IPS DF 19.7 (cell line): Measurements from ENCODE around the gene CCDC83.
"Not testable (repeated sequence)": the region's sequence is repeated elsewhere in the genome, so short reads cannot be mapped to it uniquely, and the experiment has no call there.

Experiments used
- DNase-seq: peaks from one replicate; pipeline ENCODE4 v3.0.0-alpha.2; 2013; ENCODE audit warnings: low read depth, low spot score

The CCDC83 gene

DNA sequence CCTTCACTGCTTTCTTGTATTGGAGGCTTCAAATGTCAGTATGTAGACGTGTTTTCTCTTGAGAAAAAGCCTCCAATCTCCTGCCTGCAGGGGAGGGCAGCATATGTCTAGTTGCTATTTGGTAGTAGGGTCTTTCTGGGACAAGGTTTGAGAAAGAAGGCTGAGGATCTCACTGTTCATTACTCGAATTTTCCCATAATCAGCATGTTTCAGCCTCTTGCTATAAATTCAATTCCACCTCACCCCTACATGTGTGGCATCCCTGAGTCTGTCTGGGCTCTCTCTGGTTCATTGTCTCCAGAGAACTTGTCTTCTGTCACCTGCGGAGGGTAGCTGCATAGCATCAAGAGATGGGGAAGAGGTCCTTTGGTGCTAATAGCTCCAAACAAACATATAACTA, 19.5 kb upstream of the CCDC83 start:
- DNase-seq, result no peak

DNA sequence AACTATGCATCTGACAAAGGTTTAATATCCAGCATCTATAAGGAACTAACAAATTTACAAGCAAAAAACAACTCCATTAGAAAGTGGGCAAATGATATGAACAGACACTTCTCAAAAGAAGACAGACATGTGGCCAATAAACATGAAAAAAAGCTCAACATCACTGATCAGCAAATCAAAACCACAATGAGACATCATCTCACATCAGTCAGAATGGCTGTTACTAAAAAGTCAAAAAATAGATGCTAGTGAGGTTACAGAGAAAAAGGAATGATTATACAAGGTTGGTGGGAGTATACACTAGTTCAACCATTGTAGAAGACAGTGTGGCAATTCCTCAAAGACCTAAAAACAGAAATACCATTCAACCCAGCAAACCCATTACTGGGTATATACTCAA, 14.3 kb upstream of the CCDC83 start:
- DNase-seq, result not testable (repeated sequence)

DNA sequence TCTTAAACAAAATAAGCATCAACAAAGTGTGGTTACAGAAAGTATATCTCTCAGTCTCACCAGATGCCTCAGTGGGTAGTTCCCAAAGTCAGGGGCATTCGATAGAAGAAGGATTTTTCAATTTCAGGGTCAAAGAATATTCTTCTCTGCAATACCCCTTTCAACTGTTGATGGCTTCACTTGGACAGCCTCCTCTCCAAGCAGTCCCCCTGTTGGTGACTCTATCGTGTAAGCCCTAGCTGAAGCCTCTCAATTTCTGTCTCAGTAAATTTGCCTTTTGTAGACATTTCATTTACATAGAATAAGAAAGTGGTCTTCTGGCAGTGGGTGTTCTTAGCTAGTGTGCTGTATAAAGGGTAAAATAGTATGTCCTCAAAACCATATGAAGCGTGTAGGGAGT, 11.3 kb upstream of the CCDC83 start:
- no peak for DNase-seq

DNA sequence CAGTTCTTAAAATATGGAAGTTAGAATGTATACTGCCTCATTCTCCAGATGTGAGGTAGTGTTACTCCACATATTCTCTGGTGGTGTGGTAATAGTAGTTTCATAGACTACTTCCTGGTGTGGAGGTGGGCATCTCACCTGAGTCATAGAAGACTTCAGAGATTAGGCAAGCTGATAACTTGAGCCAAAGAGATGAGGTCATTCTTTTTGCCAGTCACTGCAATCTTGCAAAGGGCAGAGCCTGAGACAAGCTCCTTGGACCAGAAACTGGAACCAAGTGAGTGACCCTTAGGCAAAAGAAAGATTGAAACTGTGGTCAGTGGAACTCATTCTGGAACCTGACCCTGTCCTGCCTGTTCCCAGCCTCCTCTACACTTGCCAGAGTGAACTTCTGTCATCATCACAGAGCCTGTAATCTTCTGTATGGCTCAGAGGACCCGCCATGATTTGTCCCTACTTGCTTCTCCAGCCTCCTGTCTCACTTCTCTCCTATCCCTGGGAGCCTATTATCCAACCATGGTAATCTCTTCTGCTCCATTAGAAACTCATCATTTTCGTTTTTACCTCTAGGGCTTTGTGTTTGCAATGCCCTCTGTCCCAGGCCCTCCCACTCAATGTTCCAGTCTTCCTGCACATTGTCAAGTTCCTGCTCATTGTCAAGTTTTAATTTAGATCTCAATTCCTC, 10.6 kb upstream of the CCDC83 start:
- DNase-seq, result no peak

DNA sequence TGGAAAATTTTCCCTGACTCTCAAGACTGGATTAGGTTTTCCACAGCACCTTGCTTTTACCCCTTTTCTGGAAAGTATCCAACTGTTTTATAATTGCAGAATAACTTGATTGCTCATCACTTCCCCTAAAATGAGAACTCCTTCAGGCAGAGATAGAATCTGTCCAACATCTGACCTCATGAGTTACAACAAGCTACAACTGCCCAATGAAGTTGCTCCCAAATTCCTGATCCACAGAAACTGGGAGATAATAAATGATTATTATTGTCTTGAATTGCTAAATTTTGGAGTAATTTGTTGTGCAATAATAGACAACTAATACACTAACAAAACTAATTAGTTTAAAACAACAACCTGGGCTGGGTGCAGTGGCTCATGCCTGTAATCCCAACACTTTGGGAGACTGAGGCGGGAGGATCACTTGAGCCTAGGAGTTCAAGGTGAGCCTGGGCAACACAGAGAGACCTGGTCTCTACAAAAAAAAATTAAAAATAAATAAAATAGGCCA, 10.0 kb upstream of the CCDC83 start:
- DNase-seq, result no peak

DNA sequence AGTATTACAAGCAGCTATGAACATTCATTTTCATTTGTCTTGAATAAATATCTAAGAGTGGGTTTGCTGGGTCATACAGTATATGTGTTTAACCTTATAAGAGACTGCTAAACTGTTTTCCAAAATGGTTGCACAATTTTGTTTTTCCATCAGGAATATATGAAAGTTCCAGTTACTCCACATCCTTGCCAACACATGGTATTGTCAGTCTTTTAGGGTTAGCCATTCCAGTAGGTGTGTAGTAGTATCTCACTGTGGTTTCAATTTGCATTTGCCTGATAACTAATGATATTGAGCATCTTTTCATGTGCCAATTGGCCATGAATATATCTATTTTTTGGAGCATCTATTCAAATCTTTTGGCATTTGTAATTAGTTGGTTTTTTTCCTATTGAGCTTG, 7.7 kb upstream of the CCDC83 start:
- no peak for DNase-seq

DNA sequence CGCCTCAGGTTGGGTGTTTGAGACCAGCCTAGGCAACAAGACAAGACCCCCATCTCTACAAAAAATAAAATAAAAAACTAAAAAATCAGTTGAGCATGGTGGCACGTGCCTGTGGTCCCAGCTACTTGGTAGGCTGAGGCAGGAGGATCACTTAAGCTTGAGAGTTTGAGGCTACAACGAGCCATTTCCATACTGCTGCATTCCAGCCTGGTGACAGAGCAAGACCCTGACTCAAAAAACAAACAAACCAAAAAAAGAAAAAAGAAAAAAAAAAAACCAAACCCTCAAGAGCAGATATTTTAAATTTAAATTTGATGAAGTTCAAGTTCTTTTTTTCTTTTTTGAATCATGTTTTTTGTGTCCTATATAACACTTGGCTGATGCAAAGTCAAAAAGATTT, 7.2 kb upstream of the CCDC83 start:
- DNase-seq, result no peak

DNA sequence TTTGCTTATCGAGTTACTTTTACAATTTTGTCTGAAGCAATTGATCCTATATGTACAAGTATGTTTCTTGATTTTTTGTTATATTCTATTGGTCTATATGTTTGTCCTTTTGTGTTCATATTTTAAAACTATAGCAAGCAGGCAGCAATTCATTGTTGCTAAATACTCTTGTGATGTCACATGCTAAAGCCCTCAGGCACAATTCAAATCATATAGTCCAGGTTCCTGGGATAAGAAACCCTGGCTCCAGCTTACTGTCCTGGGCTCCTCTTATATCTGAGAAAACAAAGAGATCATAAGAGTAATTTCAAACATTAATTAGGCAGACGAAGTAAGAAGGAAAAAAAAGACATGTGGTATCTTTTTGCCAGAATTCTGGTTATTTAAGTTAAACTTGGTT, 6.6 kb upstream of the CCDC83 start:
- no peak for DNase-seq

DNA sequence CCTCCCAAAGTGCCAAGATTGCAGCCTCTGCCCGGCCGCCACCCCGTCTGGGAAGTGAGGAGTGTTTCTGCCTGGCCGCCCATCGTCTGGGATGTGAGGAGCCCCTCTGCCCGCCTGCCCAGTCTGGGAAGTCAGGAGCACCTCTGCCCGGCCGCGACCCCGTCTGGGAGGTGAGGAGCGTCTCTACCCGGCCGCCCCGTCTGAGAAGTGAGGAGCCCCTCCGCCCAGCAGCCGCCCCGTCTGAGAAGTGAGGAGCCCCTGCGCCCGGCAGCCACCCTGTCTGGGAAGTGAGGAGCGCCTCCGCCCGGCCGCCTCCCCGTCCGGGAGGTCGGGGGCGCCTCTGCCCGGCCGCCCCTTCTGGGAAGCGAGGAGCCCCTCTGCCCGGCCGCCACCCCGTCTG, 2.4 kb upstream of the CCDC83 start:
- not testable (repeated sequence) for DNase-seq

DNA sequence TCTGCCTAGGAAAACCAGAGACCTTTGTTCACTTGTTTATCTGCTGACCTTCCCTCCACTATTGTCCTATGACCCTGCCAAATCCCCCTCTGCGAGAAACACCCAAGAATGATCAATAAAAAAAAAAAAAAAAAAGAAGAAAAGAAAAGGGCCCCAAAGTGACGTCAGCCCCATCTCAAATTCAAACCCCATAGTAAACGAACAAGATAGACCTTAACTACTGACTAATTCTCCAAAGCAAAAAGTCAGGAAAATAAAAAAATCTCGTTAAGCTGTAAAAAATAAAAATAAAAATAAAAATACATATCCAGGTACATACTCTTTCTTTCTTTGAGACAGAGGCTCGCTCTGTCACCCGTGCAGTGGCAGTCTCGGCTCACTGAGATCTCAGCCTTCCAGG, 1.6 kb upstream of the CCDC83 start:
- not testable (repeated sequence) for DNase-seq

DNA sequence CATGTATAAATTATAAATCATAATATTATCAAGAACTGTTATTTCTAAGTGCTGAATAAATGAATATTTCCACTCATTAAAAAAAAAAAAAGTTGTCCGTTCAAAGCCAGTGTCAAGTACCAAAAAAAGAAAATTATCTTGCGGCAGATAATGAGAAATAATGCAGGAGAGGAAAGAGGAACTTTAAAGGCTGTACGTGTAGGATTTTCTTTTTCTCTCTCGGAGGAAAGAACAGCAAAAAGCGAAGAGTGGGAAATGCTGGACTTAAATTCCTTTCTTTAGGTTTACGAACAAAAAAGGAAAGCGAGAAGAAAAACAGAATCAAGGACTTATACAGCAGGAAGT, 999 bp upstream of the CCDC83 start:
- no peak for DNase-seq

DNA sequence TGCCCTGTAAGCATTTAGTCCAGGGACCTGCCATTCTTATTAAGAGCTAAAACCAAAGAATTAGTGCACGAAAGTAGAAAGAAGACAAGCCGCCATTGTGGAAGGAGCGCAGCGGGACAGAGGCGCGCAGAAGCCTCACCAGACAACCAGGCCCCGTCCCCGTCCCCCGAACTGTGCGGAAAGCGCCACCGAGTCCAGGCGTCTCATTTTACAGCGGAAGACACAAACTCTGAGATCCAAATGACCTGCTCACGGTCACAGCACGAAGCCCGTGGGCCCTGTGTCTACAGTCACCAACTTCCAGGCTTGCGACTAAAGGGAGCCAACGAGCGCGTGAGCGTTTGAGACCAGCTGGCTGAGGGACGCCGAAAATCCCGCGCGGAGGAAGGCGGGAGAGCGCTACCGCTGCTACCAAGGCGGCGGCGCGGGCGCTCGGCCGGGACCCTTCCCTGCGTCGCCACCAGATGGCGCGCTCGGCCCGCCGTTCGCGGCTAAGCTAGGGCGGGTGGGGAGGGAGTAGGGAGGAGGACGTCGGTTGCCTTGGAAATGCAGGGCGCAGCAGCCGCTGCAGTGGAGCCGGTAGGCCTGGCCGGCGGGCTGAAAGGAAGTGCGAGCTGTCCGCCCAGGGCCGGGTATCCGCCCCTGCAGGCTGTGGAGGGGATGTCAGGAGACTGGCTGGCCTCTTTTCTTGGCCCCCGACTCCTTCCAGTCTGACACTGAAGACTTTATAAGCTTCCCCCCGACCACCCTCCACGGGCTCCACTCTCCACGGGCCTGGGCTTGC, 434 bp upstream of the CCDC83 start:
- DNase-seq, result peak; percentile 57

DNA sequence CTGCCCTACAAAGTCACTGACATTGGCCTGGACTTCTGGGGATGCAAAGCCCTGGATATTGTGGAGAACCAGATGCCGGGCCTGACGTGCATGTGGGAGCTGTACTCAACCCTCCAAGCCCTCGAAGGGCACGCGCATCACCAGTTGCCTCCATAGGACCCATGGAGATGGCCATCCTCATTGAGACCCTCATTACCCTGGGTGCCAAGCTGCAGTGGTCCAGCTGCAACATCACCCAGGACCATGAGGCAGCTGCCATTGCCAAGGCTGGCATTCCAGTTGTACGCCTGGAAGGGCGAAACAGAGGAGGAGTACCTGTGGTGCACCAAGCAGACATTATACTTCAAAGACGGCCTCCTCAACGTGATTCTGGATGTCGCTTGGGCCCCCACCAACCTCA, 1.9 kb downstream of the CCDC83 start:
- DNase-seq, result no peak

DNA sequence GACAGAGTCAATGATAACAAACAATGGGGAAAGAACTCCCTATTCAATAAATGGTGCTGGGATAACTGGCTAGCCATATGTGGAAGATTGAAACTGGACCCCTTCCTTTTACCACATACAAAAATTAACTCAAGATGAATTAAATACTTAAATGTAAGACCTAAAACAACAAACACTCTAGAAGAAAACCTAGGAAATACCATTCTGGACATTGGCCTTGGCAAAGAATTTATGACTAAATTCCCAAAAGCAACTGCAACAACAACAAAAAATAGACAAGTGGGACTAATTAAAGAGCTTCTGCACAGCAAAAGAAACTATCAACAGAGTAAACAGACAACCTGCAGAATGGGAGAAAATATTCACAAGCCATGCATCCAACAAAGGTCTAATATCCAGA, 4.4 kb downstream of the CCDC83 start:
- DNase-seq, result not testable (repeated sequence)

DNA sequence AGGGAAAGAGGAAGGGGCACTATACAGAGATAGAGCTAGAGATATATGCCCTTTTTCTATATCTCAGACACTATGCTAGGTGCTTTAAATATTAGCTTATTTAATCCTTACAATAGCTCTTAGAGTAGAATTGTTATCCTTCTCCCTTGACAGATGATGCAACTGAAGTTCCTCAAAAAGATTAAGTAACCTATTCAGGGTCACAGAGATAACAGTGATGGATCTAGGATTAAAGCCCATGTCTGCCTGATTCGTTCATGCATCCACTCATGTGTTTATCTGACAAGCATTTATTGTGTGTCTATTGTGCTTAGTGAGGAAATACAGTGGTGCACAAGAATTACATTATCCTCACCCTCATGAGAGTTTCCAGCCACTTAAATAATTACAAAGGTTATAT, 8.7 kb downstream of the CCDC83 start:
- no peak for DNase-seq

DNA sequence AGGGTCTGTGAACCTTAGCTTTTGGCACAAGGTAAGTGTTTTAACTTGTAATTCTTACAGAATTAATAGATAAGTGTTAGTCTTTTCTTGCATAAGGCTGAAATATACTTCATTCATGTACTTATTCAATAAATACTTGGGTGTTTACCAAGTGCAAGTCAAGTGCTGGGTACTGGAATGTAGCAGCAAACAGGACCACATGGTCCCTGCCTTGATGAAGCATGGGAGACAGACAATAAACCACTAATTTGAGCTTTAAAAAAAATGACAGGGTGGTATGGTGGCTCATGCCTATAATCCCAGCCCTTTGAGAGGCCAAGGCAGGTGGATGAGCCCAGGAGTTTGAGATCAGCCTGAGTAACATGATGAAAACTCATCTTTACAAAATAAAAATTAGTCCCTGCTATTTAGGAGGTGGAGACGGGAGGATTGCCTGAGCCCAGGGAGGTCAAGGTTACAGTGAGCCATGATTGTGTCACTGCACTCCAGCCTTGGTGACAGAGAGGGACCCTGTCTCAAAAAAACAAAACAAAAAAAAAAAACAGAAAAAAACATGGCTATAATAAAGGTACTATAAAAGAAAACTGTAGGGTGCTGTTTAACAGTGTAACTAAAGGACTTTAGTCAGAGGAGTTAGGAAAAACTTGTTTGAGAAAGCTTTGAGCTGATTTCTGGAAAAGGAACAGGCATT, 11.1 kb downstream of the CCDC83 start:
- DNase-seq, result no peak

DNA sequence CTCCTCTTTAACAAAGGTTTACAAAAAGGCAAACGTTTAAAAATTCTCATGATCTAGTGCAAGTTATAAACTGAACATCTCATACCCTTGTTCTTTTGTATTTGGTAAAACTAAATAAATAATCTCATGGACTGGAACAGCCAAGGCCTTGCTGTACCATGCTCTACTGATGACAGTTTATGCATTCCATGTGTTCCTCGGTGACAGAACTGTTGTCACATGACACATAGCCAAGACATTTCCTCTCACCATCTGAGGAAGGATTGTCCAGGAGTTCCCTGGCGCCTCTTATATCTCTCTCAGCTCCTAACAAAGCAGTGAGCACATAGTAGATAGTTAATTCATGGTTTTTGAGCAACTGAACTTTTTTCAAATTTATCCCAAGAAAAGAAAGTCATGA, 12.6 kb downstream of the CCDC83 start:
- no peak for DNase-seq

DNA sequence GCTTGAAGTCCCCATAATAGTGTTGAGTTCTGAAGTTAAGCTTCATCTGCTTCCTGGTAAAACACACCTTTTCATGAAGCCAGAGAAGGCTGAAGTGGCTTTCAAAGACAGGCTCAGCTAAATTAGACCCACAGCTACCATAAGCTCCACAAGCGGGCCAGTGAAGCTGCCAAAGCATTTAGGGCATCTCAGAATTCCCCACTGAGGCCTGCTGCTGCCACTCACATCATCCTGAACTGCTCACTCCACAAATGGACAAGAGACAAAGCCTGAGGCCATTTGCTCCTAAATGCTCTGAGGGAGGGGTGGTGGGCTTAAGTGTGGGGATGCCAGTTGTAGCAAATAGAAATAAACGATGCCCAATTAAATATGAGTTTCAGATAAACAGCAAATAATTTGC, 14.6 kb downstream of the CCDC83 start:
- no peak for DNase-seq

DNA sequence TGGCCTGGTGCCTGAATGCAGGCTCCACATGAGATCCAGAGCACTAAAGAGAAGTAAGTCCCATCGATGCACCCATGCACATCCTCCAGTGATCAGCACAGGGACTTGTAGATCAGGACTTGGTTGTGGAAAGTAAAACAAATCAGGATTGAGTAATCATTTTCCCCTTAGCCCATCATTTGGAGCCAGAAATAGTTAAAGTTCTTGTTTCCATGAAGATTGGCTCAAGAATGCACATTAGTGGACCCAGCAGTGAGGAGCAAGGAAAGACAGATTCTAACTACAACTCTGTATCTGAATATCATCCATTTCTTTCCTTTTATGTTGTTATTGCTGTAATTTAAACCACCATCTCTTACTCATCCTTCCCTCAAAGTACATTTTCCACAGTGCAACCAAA, 19.1 kb downstream of the CCDC83 start:
- DNase-seq, result no peak

DNA sequence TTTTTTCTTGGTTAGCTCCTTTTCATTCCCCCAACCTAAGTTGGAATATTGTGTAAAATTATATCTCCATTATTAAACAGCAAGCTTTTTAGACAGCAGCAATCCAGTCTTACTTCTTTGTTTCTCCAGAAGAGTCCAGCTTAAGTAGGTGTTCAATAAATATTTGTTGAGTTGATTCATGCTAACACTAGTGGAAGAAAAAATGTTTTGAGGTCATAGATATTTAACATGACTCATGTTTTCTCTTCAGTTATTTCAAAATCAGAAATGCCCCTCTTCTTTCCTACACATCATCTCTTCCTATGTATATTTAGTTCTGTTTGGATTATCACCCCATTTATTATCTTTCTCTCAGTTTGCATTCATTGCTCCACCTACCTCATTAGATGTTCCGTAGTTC, 20.3 kb downstream of the CCDC83 start:
- no peak for DNase-seq

DNA sequence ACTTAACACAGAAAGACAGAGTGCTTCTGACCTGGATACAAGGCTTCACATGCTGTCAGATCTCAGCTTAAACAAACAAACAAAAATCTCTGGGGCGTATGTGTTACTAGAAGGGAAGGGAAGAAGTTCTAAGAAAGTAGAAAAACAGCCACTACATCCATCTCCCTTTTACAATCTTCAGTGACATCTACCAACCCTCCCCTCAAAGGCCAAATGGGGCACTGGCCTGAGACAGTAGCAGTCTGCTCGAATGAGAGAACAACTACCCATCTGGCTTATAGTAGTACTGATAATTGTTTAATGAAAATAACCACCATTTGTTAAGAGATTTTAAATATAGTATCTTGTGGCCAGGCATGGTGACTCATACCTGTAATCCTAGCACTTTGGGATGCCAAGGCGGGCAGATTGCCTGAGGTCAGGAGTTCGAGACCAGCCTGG, 29.4 kb downstream of the CCDC83 start:
- no peak for DNase-seq
